ENCODE results near the gene GJA4. TPM values are rescaled to one million over a fixed set of nuclear protein-coding genes. Genes with fewer than 3 reads are reported as not detected.

GJA4 gene
- total RNA-seq, 2 experiments from 2014 or later = not detected

GRCh38 chr1:34761176-34761761 lies 31.5 kb upstream of the GJA4 start:
- Histone ChIP-seq H2AFZ (ENCODE audit: low read length) (no peak overlapping the region), H3K79me2 (ENCODE audit: insufficient read depth, low read depth, low read length) (no peaks in the 10 kb centered on the region), H3K9me2 (ENCODE audit: insufficient read depth, low read length) (no peaks in the 10 kb centered on the region), H3K36me3 (ENCODE audit: insufficient read depth, low read length) (no peaks in the 10 kb centered on the region), H3K4me3 (ENCODE audit: low read depth, low read length, poor library complexity, severe bottlenecking) (no peak overlapping the region), H3K4me1 (ENCODE audit: insufficient read depth, low read length, poor library complexity, severe bottlenecking) (no peaks in the 10 kb centered on the region), H3K9me3 (ENCODE audit: low read length) (no peaks in the 10 kb centered on the region), H3K27ac (ENCODE audit: low read depth, low read length, poor library complexity, severe bottlenecking) (no peak overlapping the region), H4K20me1 (ENCODE audit: insufficient read depth, low read length) (no peaks in the 10 kb centered on the region), H3K4me2 (ENCODE audit: low read length) (no peak overlapping the region)
- intact Hi-C loops (cut with micrococcal nuclease; ENCODE audit: unreplicated experiment) = no loop called here
- CTCF ChIA-PET (ENCODE audit: unreplicated experiment) = no interaction called here
- BruUV-seq (replicated peaks) = no TSS peak
- DNase-seq (ENCODE audit: low spot score) = no peak
- TF ChIP-seq, protein P1, sequence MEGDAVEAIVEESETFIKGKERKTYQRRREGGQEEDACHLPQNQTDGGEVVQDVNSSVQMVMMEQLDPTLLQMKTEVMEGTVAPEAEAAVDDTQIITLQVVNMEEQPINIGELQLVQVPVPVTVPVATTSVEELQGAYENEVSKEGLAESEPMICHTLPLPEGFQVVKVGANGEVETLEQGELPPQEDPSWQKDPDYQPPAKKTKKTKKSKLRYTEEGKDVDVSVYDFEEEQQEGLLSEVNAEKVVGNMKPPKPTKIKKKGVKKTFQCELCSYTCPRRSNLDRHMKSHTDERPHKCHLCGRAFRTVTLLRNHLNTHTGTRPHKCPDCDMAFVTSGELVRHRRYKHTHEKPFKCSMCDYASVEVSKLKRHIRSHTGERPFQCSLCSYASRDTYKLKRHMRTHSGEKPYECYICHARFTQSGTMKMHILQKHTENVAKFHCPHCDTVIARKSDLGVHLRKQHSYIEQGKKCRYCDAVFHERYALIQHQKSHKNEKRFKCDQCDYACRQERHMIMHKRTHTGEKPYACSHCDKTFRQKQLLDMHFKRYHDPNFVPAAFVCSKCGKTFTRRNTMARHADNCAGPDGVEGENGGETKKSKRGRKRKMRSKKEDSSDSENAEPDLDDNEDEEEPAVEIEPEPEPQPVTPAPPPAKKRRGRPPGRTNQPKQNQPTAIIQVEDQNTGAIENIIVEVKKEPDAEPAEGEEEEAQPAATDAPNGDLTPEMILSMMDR (conservative IDR thresholded peaks at IDR 0.05; ENCODE audit: low read length) = no peak
- TF ChIP-seq EZH2phosphoT487 (IDR thresholded peaks at IDR 0.05; ENCODE audit: borderline replicate concordance, low read depth, low read length) = no peak
- POLR2A ChIA-PET = no interaction called here

DNA sequence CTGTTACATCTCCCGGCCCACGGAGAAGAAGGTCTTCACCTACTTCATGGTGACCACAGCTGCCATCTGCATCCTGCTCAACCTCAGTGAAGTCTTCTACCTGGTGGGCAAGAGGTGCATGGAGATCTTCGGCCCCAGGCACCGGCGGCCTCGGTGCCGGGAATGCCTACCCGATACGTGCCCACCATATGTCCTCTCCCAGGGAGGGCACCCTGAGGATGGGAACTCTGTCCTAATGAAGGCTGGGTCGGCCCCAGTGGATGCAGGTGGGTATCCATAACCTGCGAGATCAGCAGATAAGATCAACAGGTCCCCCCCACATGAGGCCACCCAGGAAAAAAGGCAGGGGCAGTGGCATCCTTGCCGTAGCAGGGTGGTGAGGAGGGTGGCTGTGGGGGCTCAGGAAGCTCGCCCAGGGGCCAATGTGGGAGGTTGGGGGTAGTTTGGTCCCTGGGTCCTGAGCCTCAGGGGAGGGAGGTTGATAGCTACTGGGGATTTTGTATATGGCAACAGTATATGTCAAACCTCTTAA lies 31.0 kb upstream of the GJA4 start:
- no peak overlapping the region for H3K4me2 ChIP-seq (ENCODE audit: low read length)
- TF ChIP-seq, protein P1 (conservative IDR thresholded peaks at IDR 0.05; ENCODE audit: low read length) = no peak
- TF ChIP-seq EZH2phosphoT487 (IDR thresholded peaks at IDR 0.05; ENCODE audit: borderline replicate concordance, low read depth, low read length) = no peak
- H2AFZ ChIP-seq (ENCODE audit: low read length) = no peak overlapping the region
- no peaks in the 10 kb centered on the region for H3K79me2 ChIP-seq (ENCODE audit: insufficient read depth, low read depth, low read length)
- ChIA-PET POLR2A (no interaction called here), CTCF (ENCODE audit: unreplicated experiment) (no interaction called here)
- no peak overlapping the region for H3K27ac ChIP-seq (ENCODE audit: low read depth, low read length, poor library complexity, severe bottlenecking)
- no peaks in the 10 kb centered on the region for H3K36me3 ChIP-seq (ENCODE audit: insufficient read depth, low read length)
- H4K20me1 ChIP-seq (ENCODE audit: insufficient read depth, low read length) = no peaks in the 10 kb centered on the region
- no peaks in the 10 kb centered on the region for H3K9me2 ChIP-seq (ENCODE audit: insufficient read depth, low read length)
- DNase-seq (ENCODE audit: low spot score) = no peak
- H3K9me3 ChIP-seq (ENCODE audit: low read length) = no peaks in the 10 kb centered on the region
- no TSS peak for BruUV-seq (replicated peaks)
- no peaks in the 10 kb centered on the region for H3K4me1 ChIP-seq (ENCODE audit: insufficient read depth, low read length, poor library complexity, severe bottlenecking)
- intact Hi-C loops (cut with micrococcal nuclease; ENCODE audit: unreplicated experiment) = no loop called here
- no peak overlapping the region for H3K4me3 ChIP-seq (ENCODE audit: low read depth, low read length, poor library complexity, severe bottlenecking)

- DNase-seq (ENCODE audit: low spot score) = no peak
- TF ChIP-seq EZH2phosphoT487 (IDR thresholded peaks at IDR 0.05; ENCODE audit: borderline replicate concordance, low read depth, low read length) = no peak
- TF ChIP-seq, protein P1 (conservative IDR thresholded peaks at IDR 0.05; ENCODE audit: low read length) = no peak
- ChIA-PET POLR2A (no interaction called here), CTCF (ENCODE audit: unreplicated experiment) (no interaction called here)
- no peaks in the 10 kb centered on the region for H3K4me1 ChIP-seq (ENCODE audit: insufficient read depth, low read length, poor library complexity, severe bottlenecking)
- H3K4me2 ChIP-seq (ENCODE audit: low read length) = no peak overlapping the region
- H3K4me3 ChIP-seq (ENCODE audit: low read depth, low read length, poor library complexity, severe bottlenecking) = no peak overlapping the region
- H3K36me3 ChIP-seq (ENCODE audit: insufficient read depth, low read length) = no peaks in the 10 kb centered on the region
- intact Hi-C loops (cut with micrococcal nuclease; ENCODE audit: unreplicated experiment) = no loop called here
- no peaks in the 10 kb centered on the region for H3K9me3 ChIP-seq (ENCODE audit: low read length)
- H3K9me2 ChIP-seq (ENCODE audit: insufficient read depth, low read length) = no peaks in the 10 kb centered on the region
- H2AFZ ChIP-seq (ENCODE audit: low read length) = no peak overlapping the region
- H3K27ac ChIP-seq (ENCODE audit: low read depth, low read length, poor library complexity, severe bottlenecking) = no peak overlapping the region
- no peaks in the 10 kb centered on the region for H4K20me1 ChIP-seq (ENCODE audit: insufficient read depth, low read length)
- H3K79me2 ChIP-seq (ENCODE audit: insufficient read depth, low read depth, low read length) = no peaks in the 10 kb centered on the region
- BruUV-seq (replicated peaks) = no TSS peak
Measured at GRCh38 chr1:34762474-34763141, 30.2 kb upstream of the GJA4 start.
